ENCODE measurements around the gene USF3.

DNA sequence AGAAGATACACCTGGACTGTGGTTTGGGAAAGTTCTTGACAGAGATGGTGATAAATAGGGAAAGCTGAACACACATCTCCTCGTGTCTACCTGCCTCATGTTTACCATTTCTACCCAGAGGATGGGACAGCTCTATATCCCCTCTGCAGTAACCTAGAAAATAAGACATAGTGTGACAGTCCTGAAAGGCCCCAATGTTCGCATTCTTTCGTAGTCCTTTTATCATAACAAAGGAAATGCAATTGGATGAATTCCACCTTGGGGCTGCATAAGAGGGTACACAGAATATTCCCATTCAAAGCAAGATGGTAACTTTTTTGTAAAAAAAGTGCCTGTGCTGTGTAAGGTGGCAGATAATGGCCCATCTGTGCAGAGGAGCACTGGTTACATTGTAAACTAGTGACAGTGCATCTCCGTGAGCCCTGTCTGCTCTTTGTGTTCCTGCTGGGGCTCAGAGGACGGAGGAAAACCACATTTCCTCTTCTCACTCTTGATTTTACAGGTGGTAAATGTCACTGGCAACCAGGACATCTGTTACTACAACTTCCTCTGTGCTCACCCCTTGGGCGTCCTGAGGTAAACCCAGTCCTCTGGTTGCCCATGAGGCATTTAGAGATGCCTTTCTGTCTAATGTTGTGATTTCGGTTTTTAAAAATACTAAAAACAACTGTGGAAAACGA, 89.8 kb downstream of the USF3 start:
- TF ChIP-seq, protein P1, sequence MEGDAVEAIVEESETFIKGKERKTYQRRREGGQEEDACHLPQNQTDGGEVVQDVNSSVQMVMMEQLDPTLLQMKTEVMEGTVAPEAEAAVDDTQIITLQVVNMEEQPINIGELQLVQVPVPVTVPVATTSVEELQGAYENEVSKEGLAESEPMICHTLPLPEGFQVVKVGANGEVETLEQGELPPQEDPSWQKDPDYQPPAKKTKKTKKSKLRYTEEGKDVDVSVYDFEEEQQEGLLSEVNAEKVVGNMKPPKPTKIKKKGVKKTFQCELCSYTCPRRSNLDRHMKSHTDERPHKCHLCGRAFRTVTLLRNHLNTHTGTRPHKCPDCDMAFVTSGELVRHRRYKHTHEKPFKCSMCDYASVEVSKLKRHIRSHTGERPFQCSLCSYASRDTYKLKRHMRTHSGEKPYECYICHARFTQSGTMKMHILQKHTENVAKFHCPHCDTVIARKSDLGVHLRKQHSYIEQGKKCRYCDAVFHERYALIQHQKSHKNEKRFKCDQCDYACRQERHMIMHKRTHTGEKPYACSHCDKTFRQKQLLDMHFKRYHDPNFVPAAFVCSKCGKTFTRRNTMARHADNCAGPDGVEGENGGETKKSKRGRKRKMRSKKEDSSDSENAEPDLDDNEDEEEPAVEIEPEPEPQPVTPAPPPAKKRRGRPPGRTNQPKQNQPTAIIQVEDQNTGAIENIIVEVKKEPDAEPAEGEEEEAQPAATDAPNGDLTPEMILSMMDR (IDR thresholded peaks at IDR 0.05): no peak
- TF ChIP-seq POLR2A (IDR thresholded peaks at IDR 0.05): no peak
